Endothelial cell of hepatic sinusoid (primary cell): ENCODE results near the gene SLC25A22.

Source experiments
- in situ Hi-C: cut with HindIII; loops from 2 replicates; pipeline ENCODE4 v1.10.0; 2017; ENCODE audit warnings: low sequenced_read_pairs

SLC25A22 gene

GRCh38 chr11:774873-775592, 23.0 kb downstream of the SLC25A22 start:
- in situ Hi-C loops: loop anchor here (25.0 kb wide), 1 partner anchor 113 kb away; no protein-coding TSS in a partner anchor

- in situ Hi-C loops: loop anchor here (25.0 kb wide), 1 partner anchor 112 kb away; no protein-coding TSS in a partner anchor
Observed at GRCh38 chr11:773830-774229, 24.3 kb downstream of the SLC25A22 start.

- in situ Hi-C loops: loop anchor here (25.0 kb wide), 1 partner anchor 111 kb away; no protein-coding TSS in a partner anchor
Observed at GRCh38 chr11:773425-773824, 24.7 kb downstream of the SLC25A22 start.

GRCh38 chr11:772429-773390, 25.4 kb downstream of the SLC25A22 start:
- in situ Hi-C loops: loop anchor here (25.0 kb wide), 1 partner anchor 110 kb away; no protein-coding TSS in a partner anchor

- in situ Hi-C loops: loop anchor here (25.0 kb wide), 1 partner anchor 109 kb away; no protein-coding TSS in a partner anchor
Observed at GRCh38 chr11:771617-772204, 26.4 kb downstream of the SLC25A22 start.

- in situ Hi-C loops: loop anchor here (25.0 kb wide), 1 partner anchor 109 kb away; no protein-coding TSS in a partner anchor
Observed at GRCh38 chr11:770642-771616, 27.2 kb downstream of the SLC25A22 start.

GRCh38 chr11:769887-770641, 28.0 kb downstream of the SLC25A22 start:
- in situ Hi-C loops: loop anchor here (25.0 kb wide), 1 partner anchor 108 kb away; no protein-coding TSS in a partner anchor

GRCh38 chr11:767238-767637, 30.8 kb downstream of the SLC25A22 start:
- in situ Hi-C loops: loop anchor here (25.0 kb wide), 1 partner anchor 105 kb away; no protein-coding TSS in a partner anchor

- in situ Hi-C loops: loop anchor here (25.0 kb wide), 1 partner anchor 105 kb away; no protein-coding TSS in a partner anchor
Observed at GRCh38 chr11:766936-767210, 31.2 kb downstream of the SLC25A22 start.

GRCh38 chr11:766106-766935, 31.8 kb downstream of the SLC25A22 start:
- in situ Hi-C loops: loop anchor here (25.0 kb wide), 1 partner anchor 104 kb away; no protein-coding TSS in a partner anchor

GRCh38 chr11:765802-766091, 32.3 kb downstream of the SLC25A22 start:
- in situ Hi-C loops: loop anchor here (25.0 kb wide), 1 partner anchor 103 kb away; no protein-coding TSS in a partner anchor

GRCh38 chr11:765025-765801, 32.9 kb downstream of the SLC25A22 start:
- in situ Hi-C loops: loop anchor here (25.0 kb wide), 1 partner anchor 103 kb away; no protein-coding TSS in a partner anchor

- in situ Hi-C loops: loop anchor here (25.0 kb wide), 1 partner anchor 102 kb away; no protein-coding TSS in a partner anchor
Observed at GRCh38 chr11:764322-765024, 33.6 kb downstream of the SLC25A22 start.

GRCh38 chr11:763549-764321, 34.3 kb downstream of the SLC25A22 start:
- in situ Hi-C loops: loop anchor here (25.0 kb wide), 1 partner anchor 101 kb away; no protein-coding TSS in a partner anchor

GRCh38 chr11:763073-763463, 35.0 kb downstream of the SLC25A22 start:
- in situ Hi-C loops: loop anchor here (25.0 kb wide), 1 partner anchor 101 kb away; no protein-coding TSS in a partner anchor
